GM12878 (cell line): ENCODE data around the gene FBXL17. TPM values are rescaled to one million over a fixed set of nuclear protein-coding genes. Genes with fewer than 3 reads are reported as not detected.

Source experiments
- SKIL ChIP-seq: fragments of 450-650 bp; IDR thresholded peaks from 2 replicates; pipeline ENCODE4 v1.6.1; 2017; ENCODE audit warnings: mild to moderate bottlenecking, low read depth, inconsistent platforms; ENCODE audit not compliant: poor library complexity, severe bottlenecking
- SUPT20H ChIP-seq: IDR thresholded peaks from 2 replicates; pipeline ENCODE4 v1.6.1; 2011; ENCODE audit warnings: low read depth, mild to moderate bottlenecking, low read length, moderate library complexity, borderline replicate concordance; ENCODE audit not compliant: control insufficient read depth
- polyA plus RNA-seq, 11 experiments: library from polyadenylated mRNA; depleted of rRNA in 4 of 11; unstranded in 6 of 11; stranded (reverse) in 5 of 11; fragments of >200 nt; fragmentation: Nextera tagmentation in 4 of 11; fragmentation: Illumina TruSeq in 1 of 11; extraction: Ambion mirVana in 4 of 11; extraction: Trizol in 1 of 11; gene quantifications; 1 replicate in 1 of 11; 2 replicates in 10 of 11; pipeline versions ENCODE4 v1.2.1 to v1.2.3, GENCODE V29; 2011 to 2016; ENCODE audit warnings: inconsistent platforms in 2 of 11, missing spikeins in 2 of 11, low read depth in 1 of 11
- total RNA-seq, 4 experiments: library from RNA; depleted of rRNA in 3 of 4; stranded (reverse); fragments of >200 nt in 3 of 4; fragmentation: Illumina TruSeq in 1 of 4; extraction: Trizol in 1 of 4; gene quantifications; 2 replicates each; pipeline versions ENCODE4 v1.2.1 to v1.2.3, GENCODE V29; 2013 to 2021
- TF ChIP-seq, protein P1 (sequence below): fragments of 450-650 bp; IDR thresholded peaks from 2 replicates; pipeline ENCODE4 v1.6.1; 2017; ENCODE audit warnings: mild to moderate bottlenecking, moderate library complexity
- TF ChIP-seq, protein P2 (sequence below): fragments of 450-650 bp; IDR thresholded peaks from 2 replicates; pipeline ENCODE4 v1.6.1; 2018; ENCODE audit warnings: mild to moderate bottlenecking, low read depth, moderate library complexity; ENCODE audit not compliant: partially characterized antibody
- TF ChIP-seq, protein P3 (sequence below): fragments of 450-650 bp; IDR thresholded peaks from 2 replicates; pipeline ENCODE4 v1.6.1; 2016; ENCODE audit warnings: mild to moderate bottlenecking, moderate library complexity, borderline replicate concordance

Gene FBXL17
- total and polyA plus RNA-seq, 10 of the 15 experiments (the other 5 are each of a cell fraction or from before 2014, with no cell fraction given), result 0.88 to 9.0 (median 4.4) TPM

DNA sequence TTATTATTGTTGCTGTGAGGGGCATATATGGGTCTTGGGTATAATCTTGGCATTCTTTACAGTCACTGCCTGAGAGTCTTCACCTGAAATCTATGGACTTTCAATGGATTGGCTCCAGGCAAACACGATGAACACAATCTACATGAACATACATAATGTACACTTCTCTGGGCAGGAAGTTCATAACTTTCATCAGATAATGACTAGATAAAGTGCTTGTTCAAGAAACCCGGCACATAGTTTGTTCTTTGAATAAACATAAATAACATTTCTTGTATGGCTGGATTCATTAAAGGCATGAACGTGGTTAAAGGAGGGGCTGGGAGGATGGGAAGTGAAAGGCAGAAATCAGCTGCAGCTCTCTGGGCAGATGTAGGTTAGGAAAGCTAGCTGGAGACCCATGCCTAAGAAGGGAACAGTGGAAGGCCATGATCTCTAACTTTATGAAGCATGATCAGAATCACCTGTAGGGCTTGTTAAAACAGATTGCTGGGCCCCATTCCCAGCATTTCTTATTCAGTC is 404.3 kb downstream of the FBXL17 start (continued):
- TF ChIP-seq, protein P1, sequence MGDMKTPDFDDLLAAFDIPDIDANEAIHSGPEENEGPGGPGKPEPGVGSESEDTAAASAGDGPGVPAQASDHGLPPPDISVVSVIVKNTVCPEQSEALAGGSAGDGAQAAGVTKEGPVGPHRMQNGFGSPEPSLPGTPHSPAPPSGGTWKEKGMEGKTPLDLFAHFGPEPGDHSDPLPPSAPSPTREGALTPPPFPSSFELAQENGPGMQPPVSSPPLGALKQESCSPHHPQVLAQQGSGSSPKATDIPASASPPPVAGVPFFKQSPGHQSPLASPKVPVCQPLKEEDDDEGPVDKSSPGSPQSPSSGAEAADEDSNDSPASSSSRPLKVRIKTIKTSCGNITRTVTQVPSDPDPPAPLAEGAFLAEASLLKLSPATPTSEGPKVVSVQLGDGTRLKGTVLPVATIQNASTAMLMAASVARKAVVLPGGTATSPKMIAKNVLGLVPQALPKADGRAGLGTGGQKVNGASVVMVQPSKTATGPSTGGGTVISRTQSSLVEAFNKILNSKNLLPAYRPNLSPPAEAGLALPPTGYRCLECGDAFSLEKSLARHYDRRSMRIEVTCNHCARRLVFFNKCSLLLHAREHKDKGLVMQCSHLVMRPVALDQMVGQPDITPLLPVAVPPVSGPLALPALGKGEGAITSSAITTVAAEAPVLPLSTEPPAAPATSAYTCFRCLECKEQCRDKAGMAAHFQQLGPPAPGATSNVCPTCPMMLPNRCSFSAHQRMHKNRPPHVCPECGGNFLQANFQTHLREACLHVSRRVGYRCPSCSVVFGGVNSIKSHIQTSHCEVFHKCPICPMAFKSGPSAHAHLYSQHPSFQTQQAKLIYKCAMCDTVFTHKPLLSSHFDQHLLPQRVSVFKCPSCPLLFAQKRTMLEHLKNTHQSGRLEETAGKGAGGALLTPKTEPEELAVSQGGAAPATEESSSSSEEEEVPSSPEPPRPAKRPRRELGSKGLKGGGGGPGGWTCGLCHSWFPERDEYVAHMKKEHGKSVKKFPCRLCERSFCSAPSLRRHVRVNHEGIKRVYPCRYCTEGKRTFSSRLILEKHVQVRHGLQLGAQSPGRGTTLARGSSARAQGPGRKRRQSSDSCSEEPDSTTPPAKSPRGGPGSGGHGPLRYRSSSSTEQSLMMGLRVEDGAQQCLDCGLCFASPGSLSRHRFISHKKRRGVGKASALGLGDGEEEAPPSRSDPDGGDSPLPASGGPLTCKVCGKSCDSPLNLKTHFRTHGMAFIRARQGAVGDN, result no peak
- TF ChIP-seq, protein P2, sequence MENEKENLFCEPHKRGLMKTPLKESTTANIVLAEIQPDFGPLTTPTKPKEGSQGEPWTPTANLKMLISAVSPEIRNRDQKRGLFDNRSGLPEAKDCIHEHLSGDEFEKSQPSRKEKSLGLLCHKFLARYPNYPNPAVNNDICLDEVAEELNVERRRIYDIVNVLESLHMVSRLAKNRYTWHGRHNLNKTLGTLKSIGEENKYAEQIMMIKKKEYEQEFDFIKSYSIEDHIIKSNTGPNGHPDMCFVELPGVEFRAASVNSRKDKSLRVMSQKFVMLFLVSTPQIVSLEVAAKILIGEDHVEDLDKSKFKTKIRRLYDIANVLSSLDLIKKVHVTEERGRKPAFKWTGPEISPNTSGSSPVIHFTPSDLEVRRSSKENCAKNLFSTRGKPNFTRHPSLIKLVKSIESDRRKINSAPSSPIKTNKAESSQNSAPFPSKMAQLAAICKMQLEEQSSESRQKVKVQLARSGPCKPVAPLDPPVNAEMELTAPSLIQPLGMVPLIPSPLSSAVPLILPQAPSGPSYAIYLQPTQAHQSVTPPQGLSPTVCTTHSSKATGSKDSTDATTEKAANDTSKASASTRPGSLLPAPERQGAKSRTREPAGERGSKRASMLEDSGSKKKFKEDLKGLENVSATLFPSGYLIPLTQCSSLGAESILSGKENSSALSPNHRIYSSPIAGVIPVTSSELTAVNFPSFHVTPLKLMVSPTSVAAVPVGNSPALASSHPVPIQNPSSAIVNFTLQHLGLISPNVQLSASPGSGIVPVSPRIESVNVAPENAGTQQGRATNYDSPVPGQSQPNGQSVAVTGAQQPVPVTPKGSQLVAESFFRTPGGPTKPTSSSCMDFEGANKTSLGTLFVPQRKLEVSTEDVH, result no peak
- TF ChIP-seq SUPT20H (no peak), SKIL (no peak)
- TF ChIP-seq, protein P3, sequence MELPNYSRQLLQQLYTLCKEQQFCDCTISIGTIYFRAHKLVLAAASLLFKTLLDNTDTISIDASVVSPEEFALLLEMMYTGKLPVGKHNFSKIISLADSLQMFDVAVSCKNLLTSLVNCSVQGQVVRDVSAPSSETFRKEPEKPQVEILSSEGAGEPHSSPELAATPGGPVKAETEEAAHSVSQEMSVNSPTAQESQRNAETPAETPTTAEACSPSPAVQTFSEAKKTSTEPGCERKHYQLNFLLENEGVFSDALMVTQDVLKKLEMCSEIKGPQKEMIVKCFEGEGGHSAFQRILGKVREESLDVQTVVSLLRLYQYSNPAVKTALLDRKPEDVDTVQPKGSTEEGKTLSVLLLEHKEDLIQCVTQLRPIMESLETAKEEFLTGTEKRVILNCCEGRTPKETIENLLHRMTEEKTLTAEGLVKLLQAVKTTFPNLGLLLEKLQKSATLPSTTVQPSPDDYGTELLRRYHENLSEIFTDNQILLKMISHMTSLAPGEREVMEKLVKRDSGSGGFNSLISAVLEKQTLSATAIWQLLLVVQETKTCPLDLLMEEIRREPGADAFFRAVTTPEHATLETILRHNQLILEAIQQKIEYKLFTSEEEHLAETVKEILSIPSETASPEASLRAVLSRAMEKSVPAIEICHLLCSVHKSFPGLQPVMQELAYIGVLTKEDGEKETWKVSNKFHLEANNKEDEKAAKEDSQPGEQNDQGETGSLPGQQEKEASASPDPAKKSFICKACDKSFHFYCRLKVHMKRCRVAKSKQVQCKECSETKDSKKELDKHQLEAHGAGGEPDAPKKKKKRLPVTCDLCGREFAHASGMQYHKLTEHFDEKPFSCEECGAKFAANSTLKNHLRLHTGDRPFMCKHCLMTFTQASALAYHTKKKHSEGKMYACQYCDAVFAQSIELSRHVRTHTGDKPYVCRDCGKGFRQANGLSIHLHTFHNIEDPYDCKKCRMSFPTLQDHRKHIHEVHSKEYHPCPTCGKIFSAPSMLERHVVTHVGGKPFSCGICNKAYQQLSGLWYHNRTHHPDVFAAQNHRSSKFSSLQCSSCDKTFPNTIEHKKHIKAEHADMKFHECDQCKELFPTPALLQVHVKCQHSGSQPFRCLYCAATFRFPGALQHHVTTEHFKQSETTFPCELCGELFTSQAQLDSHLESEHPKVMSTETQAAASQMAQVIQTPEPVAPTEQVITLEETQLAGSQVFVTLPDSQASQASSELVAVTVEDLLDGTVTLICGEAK, result no peak
